Fibroblast of skin of scalp (primary cell): Measurements from ENCODE around the gene ZBTB32.

ENCODE experiments used
- DNase-seq: peaks from one replicate; pipeline ENCODE4 v3.0.0-alpha.2; 2013

ZBTB32 gene

DNA sequence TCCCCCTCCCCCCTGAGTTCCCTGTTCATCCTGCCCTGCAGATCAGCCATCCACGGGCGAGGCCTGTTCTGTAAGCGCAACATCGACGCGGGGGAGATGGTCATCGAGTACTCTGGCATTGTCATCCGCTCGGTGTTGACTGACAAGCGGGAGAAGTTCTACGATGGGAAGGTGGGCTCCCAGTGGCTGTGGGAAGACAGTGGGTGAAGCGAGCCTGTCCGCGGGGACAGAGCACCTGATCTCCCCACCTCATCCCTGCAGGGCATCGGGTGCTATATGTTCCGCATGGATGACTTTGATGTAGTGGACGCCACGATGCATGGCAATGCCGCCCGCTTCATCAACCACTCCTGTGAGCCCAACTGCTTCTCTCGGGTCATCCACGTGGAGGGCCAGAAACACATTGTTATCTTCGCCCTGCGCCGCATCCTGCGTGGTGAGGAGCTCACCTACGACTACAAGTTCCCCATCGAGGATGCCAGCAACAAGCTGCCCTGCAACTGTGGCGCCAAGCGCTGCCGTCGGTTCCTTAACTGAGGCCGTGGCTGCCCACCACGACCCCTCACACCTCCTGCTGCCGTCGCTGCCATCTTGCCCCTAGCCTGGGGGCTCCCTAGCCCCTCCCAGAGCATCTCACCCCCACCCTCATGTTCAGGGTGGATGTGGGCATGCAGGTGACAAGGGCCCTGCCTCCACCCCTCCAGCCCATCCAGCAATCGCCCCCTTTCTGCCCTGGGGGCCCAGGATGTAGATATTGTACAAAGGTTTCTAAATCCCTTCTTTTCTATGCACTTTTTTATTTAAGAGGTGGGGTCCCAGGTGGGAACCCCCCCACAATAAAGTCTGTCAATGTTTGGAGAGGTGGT, 33.9 kb downstream of the ZBTB32 start:
- DNase-seq = no peak

DNA sequence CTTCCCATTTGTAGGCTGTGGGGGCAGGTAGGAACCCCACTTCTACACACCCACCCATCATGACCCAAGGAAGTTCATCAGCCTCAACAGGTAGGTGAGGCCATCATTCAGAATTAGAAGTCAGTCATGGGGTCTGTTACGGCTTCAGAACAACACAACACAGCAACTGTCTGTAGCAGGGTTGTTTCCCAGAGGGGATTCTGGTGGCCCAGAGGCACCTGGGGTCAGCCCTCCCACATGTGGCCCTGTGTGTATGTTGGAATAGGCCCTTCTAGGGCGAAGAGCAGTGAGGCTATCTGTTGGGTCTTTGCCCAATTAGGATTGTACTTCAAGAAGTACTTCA, 34.5 kb downstream of the ZBTB32 start:
- DNase-seq = no peak

DNA sequence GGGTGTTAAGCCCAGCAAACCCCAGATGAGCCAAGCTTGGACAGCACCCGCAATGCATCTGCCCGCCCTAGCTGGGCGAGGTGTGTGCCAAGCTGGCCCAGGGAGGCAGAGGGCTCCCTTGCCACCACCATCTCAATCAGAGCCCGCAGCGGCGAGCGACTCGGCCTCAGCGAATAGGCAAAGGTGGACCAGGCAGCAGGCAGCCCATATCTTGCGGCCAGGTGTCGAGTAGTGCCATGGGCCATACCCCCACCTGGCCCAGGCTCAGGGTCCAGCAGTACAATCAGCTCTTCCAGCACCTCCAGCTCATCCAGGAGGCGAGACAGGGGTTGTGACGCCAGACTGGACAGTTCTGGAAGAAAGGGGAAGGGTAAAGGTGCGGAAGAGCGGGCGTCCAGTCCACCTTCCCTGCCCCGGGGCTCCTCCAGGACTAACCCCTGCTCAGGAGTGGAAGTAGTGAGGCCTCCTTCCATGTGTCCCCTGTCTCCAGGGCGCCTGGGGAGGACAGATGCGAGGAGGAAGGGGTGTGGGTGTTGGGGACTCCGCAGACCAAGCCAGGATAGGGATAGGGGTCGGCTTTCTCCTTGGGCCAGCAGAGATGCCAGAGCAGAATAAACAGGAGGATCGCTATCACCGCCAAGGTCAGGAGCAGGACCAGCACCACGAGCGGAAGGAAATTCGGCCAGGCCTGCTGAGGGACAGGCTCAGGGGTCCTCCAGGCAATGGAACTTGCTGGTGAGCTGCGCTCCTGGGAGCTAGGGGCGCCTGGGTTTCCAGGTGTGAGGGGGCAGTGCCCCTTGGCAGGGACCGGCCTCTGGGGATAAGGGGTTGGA, 35.1 kb downstream of the ZBTB32 start:
- DNase-seq = no peak

DNA sequence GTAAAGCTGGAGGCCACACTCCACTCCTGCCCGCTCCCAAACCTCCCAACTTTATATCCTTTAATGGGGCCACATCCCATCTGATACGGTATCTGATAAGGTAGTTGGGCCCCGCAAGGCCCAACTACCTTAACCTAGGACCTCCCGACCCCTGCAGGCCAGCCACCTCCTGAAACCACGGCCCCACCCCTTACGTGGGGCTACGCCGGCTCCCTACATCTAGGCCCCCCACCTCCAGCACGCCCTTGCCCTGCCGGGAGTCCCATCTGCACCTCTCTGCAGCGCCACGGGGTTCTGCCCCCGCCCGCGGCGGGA, 35.7 kb downstream of the ZBTB32 start:
- DNase-seq = no peak

DNA sequence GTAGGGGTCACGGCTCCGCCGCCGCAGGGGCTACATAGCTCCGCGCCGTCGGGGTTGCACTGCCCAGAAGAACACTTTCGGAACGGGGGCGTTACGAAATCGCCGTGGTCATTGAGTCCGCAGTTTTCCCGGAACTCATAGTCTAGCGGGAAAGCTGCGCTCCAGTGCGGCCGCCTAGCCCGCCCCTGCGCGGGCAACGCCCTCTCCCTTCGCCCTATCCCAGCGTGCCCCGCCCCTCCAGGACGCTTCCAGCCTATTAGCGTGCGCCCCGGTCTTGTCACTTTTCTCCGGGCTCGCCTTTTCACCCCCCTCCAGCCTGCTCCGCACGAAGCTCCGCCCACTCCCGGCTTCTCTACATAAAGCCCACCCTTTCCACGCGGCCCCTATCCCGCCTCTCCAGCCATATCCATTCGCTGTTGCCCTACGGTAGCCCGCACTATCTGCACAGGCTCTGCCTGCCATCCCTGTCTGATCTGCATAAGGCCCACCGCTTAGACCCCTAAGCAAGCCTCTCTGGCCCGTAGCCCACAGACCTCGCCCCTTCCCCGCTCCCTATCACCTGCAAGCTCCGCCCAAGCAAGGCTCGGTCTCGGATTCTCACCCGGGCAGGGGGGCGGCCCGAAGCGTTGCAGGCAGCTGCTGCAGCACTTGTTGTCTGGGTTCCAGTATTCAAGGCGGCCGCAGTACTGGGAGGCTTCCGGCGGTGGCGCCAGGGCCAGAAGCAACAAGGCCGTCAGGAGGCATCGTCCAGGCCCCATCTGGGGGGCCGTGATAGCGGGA, 36.3 kb downstream of the ZBTB32 start:
- DNase-seq = peak; percentile 96

DNA sequence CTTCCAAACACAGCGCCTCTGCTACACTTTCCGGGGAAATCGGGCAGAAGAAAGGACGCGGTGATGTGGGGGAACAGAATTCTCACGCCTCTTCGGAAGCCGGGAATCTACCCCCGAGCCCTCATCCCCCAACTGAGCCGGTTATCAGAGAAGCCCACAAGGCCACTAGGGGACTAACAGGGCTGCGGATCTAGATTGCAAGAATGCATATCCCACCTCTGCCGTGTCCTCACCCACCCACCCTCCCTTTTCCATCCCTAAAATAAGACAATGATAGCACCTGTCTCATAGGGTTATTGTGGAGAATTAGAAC, 36.8 kb downstream of the ZBTB32 start:
- DNase-seq = no peak

DNA sequence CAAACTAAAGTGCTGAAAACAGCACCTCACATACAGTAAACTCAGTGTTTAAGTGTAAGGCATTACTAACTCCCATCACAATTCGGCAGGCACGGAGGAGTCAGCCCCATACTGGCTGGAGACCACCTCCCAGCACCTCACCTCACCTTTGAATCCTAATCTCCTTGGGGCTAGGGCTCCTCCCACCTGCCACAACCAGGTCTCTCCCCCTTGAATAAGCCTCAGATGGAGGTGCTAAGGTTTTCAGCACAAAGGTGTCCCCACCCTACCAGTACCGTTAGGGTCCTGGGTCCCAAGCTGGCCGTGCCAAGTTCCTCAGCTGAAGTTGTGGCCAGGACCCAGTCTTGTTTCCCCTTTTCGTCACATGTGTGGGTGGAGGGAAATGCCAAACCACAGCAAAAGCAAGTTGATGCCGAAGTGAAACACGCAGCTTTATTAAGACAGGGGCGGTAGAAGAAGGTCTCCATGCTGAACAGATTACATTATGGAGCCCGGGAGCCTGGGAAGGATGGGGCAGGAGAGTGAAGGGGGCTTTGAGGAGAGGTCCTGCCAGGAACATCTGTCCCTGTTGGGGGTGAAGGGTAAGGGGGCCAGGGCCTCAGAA, 37.9 kb downstream of the ZBTB32 start, which contains the start of gene IGFLR1:
IGFLR1 (minus strand) TSS at position 332 of the 604 bp plus-strand sequence. CDS start 1,272 bp downstream, outside the sequence.
- no peak for DNase-seq

DNA sequence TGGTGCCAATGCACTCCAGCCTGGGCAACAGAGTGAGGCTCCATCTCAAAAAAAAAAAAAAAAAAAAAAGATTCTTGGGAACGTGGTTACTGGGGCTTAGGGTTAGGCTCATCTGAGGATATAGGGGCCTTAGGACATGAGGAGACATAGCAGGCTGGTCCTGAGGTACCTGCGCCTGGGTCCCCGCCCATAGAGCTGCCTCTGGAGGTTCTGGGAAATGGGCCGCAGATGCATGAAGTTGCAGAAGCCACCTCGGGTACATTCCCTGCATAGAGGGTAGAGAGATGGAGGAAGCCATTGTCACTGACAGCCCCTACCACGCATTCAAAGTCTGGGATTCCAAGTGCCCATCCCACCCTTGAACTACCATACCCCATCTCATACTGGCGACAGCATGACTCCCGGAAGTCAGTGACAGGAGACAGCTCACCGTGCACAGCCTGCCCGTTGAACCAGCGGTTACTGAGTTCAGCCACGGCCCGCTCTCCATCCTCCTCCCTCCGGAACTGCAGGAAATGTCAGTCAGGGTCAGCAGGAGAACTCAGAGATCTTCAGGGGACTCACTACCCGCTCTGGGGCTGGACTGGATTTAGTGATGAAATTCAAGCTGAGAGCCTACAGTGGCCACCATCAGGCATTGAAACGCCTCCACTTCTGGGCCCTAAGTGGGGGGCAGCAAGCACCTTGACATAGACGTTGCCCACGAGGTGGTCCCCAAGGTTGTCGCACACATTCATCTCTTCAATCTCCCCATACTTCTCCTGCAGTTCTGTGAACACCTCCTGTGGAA, 39.5 kb downstream of the ZBTB32 start:
- no peak for DNase-seq

DNA sequence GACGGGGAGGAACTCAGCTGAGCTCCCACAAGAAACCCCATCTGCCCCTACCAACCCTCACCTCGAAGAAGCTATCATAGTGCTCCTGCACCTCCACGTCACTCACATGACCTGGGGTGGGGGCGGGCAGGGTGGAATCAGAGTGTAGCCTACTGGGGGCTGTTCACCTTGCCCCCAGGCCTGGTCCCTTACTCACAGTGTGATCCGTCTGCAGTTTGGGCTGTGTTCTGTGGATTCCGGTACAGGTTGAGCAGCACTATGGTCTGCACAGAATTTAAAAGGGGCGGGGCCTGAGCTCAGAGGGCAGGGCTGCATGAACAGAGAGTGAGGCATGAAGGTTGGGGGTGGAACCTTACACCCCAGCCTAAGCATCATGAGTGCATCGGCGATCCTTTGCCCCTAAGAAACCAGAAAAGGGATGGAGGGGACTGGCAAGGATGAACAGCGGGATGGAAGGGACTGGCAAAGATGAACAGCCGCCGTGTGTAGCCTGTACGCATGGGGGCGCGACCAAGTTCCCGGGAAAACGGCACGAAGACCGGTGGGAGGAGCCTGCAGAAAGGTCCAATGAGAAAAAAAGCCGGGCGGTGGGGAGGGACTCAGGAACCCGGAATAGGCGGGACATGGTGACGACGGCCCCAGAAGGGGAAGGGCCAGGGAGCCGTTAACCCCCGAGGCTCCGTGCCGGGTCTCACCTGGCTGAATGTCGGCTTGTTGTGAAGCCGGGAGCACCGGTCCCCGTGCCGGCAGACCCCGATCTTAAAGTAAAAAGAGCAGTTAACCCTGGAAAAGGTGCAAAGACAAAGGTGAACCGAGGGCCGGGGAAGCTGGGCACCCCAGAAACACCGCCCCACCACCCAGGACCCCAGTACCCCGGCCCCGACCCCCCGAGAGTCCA, 40.3 kb downstream of the ZBTB32 start:
- peak; percentile 97 for DNase-seq

DNA sequence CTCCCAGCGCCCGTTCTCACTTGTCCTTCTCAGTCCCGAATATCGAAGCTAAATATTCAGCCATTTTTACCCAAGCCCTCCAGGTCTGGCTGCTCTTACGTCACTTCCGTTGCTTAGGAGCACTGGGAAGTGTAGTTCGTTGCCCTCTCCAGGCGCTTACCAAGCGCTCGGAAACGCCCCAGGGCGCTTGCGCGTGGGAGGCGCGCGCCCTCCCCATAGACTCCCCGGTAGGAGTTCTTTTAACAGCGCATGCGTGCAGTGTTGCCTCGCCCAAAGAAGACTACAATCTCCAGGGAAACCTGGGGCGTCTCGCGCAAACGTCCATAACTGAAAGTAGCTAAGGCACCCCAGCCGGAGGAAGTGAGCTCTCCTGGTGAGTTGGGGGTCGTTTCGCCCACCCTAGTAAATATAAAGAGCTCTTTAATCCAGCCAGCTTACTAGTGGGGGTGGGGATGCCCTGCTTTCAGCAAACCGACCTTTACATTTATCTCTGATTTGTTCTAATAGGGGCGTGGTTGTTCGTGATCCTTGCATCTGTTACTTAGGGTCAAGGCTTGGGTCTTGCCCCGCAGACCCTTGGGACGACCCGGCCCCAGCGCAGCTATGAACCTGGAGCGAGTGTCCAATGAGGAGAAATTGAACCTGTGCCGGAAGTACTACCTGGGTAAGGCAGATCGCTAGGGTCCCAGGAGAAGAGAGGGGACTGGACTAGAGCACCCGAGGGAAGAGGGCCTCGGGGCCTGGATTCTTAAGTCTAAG, 41.1 kb downstream of the ZBTB32 start, which contains the start of the genes PSENEN and U2AF1L4:
PSENEN (plus strand) TSS at position 324 of the 759 bp plus-strand sequence; CDS start at position 604, 280 bp downstream.
U2AF1L4 (minus strand) TSS at position 91 of the 759 bp plus-strand sequence; CDS start at position 64, 27 bp downstream.
- DNase-seq = peak; percentile 99

DNA sequence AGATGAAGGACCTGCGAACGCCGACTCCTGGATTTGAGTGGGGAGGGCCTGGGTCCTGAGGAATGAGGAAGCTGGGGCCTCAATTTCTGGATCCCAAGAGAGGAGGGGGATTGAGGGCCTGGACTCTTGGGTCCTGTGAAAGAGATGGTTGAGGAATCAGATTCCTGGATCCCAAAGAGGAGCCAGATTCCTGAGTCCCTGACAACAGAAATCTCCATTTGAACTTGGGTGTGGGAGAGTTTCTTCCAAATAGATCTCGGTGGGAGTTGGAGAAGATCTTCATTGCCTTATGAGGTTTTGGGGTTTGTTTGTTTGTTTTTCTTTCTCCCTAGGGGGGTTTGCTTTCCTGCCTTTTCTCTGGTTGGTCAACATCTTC, 41.7 kb downstream of the ZBTB32 start:
- no peak for DNase-seq

DNA sequence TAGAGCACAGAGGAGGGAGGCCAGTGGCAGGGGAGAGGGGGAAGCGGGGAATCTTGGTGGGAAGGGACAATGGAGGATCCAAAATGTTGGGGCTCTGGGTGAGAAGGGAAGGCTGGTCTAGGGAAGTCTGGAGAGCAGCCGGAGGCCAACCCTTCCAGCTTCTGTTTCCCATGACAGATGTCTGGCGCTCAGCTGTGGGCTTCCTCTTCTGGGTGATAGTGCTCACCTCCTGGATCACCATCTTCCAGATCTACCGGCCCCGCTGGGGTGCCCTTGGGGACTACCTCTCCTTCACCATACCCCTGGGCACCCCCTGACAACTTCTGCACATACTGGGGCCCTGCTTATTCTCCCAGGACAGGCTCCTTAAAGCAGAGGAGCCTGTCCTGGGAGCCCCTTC, 42.2 kb downstream of the ZBTB32 start:
- DNase-seq = no peak

DNA sequence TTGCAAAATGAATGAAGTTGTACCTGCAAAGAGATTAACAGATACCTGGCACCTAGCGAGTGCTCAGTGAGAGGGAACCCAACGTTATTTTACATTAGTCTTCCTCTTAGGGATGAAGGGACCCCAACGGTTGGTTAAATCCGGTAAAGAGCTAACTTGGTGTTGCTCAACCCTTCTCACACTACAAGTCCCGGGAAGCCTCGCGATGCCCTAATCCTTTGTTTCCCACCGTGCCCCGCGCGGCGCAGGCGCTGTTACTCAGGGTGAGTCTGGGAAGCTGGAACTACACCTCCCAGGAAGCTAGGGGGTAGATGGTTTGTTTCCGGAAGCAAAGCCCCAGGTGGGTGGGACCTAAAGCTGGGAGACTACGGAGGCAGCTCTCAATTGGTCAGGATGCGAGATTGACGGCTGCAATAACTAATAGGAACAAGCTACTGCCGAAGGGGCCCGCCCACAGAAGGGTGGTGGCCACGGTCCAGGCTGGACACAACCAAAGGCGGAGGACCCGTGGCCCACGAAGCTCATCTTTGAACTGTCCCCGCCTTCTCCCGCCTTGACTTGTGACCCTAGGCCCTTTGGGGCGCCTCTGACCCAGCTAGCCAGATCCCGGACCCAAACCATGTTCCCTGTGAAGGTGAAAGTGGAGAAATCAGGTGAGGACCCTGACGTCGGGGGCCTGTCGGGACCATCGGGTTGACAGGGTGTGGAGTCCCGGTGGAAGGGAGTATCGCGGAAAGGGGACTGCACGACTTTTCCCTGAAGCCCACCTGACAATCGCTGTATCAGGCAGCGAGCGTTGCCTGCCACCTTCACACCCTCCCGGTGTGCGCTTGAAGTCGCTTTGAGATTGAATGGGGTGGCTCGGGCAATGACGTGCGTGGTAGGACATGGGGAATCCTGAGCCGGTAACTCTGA, 44.0 kb downstream of the ZBTB32 start, which contains the start of gene LIN37:
LIN37 (plus strand) TSS at position 471 of the 915 bp plus-strand sequence; CDS start at position 620, 149 bp downstream.
- DNase-seq = peak; percentile 99

DNA sequence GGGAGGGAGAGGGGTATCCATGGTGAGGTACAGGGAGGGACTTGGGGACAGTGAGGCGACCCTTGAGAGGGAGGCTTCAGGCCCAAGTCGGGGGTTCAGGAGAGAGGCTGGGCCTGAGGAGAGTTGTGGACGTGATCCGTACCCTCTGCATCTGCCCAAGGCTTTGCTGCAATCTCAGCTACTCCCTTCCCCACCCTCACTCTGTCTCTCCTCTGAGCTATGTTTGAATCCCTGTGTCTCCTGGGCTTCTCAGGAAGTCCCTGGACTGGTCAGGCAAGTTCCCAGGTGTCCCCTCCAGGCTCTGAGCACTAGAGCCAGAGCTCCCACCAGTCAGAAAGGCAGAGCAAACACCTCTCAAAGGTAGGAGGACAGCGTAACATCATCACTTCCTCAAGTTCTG, 45.8 kb downstream of the ZBTB32 start:
- DNase-seq = no peak

DNA sequence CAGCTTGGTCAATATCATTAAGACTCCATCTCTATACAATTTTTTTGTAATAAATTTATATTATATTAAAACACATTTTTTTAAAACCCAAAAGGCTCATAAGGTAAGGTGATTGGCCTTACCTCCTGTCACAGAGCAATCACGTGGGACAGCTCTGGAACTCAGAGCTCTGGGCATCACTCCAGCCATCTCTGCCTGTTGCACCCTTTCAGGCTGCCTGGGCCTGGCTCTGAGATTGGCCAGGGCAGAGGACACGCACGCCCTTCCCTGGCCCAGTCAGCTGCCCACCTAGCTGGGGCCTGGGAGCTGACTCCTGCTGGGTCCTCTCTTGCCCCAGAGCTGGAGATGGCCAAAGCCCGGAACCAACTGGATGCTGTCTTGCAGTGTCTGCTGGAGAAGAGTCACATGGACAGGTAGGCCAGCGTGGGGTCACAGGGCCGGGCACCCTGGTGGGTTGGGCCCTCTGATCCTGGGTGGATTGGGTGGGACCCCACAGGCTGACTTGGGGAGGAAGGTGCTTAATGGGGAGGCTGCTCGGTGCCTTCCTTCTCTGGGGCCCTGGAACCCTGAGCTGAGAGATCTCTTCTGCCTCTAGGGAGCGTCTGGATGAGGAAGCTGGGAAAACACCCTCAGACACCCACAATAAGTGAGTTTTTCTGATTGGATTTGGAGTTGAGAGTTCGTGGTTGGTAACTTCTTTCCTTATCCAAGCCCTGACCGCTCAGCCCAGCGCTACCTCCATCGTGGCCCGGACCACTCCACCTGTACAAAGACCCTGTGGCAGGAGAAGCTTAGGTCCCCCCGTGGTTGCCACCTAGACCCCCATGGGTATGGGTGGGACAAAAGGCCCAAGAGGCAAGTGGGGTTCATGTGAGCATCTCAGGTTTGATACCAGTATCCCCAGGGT, 47.7 kb downstream of the ZBTB32 start:
- DNase-seq = no peak

DNA sequence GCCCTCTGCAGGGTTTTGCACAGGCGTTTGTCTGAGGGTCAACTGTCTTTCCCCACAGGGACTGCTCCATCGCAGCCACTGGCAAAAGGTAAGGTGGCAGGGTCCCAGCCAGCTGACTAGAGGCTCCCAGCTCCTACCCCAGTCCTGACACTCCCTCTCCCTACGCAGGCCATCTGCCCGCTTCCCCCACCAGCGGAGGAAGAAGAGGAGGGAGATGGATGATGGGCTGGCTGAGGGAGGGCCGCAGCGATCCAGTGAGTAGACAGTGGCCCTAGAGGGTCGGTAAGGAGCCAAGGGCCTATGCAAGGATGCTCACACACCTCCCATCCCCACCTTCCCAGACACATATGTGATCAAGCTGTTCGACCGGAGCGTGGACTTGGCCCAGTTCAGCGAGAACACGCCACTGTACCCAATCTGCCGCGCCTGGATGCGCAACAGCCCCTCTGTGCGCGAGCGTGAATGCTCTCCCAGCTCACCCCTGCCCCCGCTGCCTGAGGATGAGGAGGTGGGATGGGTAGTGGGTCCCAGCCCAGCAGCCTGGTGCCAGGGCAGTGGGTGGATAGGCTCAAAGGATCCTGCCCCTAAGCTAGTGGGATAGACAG, 48.5 kb downstream of the ZBTB32 start:
- DNase-seq = no peak
